Ovary (tissue), 9 donors: ENCODE results near the gene COL13A1. TPM values are rescaled to one million over a fixed set of nuclear protein-coding genes. Genes with fewer than 3 reads are reported as not detected.

Source experiments
- DNase-seq, 5 donors: peaks; one replicate each; pipeline ENCODE4 v3.0.0-alpha.2; 2019 to 2020
- H3K27ac ChIP-seq, 2 donors: fragments of 200-600 bp; one replicate each; pipeline versions ENCODE4 v1.5.1 to v1.8.0; 2019 to 2022
- H3K27me3 ChIP-seq: fragments of 200-600 bp; one replicate; pipeline ENCODE4 v1.8.0; 2022
- H3K36me3 ChIP-seq: fragments of 200-600 bp; sonication (generic); one replicate; pipeline ENCODE4 v1.5.1; 2019
- H3K4me1 ChIP-seq: one replicate; pipeline ENCODE4 v1.8.1; 2013; ENCODE audit warnings: mild to moderate bottlenecking, moderate library complexity; ENCODE audit not compliant: insufficient read depth
- H3K4me3 ChIP-seq: fragments of 200-600 bp; sonication (generic); one replicate; pipeline ENCODE4 v1.5.1; 2017
- H3K9me3 ChIP-seq, 2 donors: fragments of 200-600 bp in 1 of 2; sonication (generic) in 1 of 2; one replicate each; pipeline versions ENCODE4 v1.5.1 to v1.8.1; 2013 to 2019; ENCODE audit warnings: mild to moderate bottlenecking in 1 of 2, moderate library complexity in 1 of 2
- EP300 ChIP-seq: sonication (generic); formaldehyde crosslinking; IDR thresholded peaks from one replicate; pipeline ENCODE4 v1.6.1; 2017; ENCODE audit warnings: antibody characterized with exemption
- POLR2A ChIP-seq: fragments of 450-650 bp; IDR thresholded peaks from one replicate; pipeline ENCODE4 v1.6.1; 2017; ENCODE audit warnings: antibody characterized with exemption, mild to moderate bottlenecking, moderate library complexity
- WGBS, 3 donors: extraction: QIAGEN DNeasy Blood & Tissue Kit in 1 of 3; methylation state at CpG; one replicate each; pipeline versions ENCODE4 v1.1.5 to v1.1.7; 2013 to 2017; 5-methylcytosine and 5-hydroxymethylcytosine counted together
- intact Hi-C, 4 donors: fragments of 100-400 bp; cut with DNase I; formaldehyde crosslinking; loops; one replicate each; pipeline versions ENCODE4 v1.11.0 to v1.15.1; 2022 to 2023
- polyA plus RNA-seq, 2 donors: library from polyadenylated mRNA; stranded (reverse); fragments of 200-250 nt in 1 of 2; fragments of 350-450 nt in 1 of 2; fragmentation: Illumina TruSeq in 1 of 2; extraction: RNeasy Lipid Tissue Mini Kit (QIAGEN cat#74804) in 1 of 2; gene quantifications; one replicate each; pipeline ENCODE4 v1.2.3, GENCODE V29; 2013 to 2014
- total RNA-seq, 7 donors: library from RNA; depleted of rRNA in 2 of 7; stranded (reverse); fragments of >200 nt in 2 of 7; fragmentation: NEBNext Ultra II Directional in 3 of 7; extraction: Animal tissue kit (Norgen Biotek cat#: 25700) in 3 of 7; gene quantifications; one replicate each; pipeline versions ENCODE4 v1.1.0 to v1.2.4, GENCODE V29; 2016 to 2023
- TF ChIP-seq, protein P1 (sequence below), 3 donors: fragments of 450-650 bp in 2 of 3; fragments of 200-600 bp in 1 of 3; IDR thresholded peaks; one replicate each; pipeline versions ENCODE4 v1.5.1 to v1.8.0; 2016 to 2022; ENCODE audit warnings: antibody characterized with exemption in 3 of 3, mild to moderate bottlenecking in 1 of 3
- donor health status: DM: no; HTN: no; CAD: no; lungs with moderate emphysema.
- donor health status: DM: no; HTN: no; CAD: no.
- donor health status: Bipolar disorder and iron deficiency.
- donor health status: DM: yes; HTN: yes; CAD: no.
- donor health status: DM: no; HTN: no; CAD: no.
- donor health status: DM: yes; HTN: yes; CAD: no.

The COL13A1 gene
- total and polyA plus RNA-seq, 9 donors, result 0.48 to 3.1 (median 1.1) TPM

DNA sequence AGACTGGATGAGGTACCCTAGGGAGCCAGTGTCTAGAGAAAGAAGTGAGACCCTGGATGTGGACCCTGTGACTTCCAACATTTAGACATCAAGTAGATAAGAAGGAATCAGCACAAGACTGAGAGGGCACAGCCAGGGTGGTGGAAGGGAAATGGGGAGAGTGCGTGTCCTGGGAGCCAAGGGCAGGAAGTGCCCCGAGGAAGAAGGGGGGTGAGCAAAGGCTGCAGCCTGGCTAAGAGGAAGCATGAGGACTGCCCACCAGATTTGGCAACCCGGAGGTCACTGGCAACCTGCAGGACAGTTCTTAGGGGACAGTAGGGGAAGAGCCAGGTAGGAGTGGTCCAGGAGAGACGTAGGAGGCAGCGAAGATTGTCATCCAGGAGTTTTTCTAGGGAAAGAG is 14.8 kb downstream of the COL13A1 start:
- no peaks in the 10 kb centered on the region for H3K27me3 ChIP-seq
- intact Hi-C loops, result no loop called here
- TF ChIP-seq POLR2A, result no peak
- TF ChIP-seq EP300, result no peak
- TF ChIP-seq, protein P1, sequence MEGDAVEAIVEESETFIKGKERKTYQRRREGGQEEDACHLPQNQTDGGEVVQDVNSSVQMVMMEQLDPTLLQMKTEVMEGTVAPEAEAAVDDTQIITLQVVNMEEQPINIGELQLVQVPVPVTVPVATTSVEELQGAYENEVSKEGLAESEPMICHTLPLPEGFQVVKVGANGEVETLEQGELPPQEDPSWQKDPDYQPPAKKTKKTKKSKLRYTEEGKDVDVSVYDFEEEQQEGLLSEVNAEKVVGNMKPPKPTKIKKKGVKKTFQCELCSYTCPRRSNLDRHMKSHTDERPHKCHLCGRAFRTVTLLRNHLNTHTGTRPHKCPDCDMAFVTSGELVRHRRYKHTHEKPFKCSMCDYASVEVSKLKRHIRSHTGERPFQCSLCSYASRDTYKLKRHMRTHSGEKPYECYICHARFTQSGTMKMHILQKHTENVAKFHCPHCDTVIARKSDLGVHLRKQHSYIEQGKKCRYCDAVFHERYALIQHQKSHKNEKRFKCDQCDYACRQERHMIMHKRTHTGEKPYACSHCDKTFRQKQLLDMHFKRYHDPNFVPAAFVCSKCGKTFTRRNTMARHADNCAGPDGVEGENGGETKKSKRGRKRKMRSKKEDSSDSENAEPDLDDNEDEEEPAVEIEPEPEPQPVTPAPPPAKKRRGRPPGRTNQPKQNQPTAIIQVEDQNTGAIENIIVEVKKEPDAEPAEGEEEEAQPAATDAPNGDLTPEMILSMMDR (IDR thresholded peaks at IDR 0.05), result no peak

DNA sequence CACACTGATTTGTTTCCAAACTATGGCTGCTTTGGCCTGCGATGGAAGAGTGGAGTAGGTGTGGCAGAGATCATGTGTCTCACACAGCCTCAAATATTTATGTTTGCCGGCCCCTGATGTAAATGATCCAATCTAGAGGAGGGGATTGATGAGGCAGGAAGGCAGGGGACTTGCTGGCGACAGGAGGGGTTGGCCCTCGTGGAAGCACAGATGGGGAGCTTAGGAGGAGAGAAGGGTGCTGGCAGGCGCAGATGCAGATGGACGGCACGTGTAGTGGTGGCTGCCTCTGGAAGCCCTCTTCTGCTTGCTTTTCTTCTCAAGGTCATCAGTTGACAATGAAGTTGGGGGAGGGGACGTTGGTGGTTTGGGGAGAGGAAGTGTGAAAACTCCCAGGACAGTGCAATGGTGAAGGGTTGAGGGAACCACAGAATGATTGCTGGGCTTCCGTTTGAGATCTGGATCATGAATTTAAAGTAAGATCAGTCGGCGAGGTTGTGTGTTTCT is 15.4 kb downstream of the COL13A1 start:
- Histone ChIP-seq H3K4me1 (no peaks in the 10 kb centered on the region), H3K9me3 (no peaks in the 10 kb centered on the region), H3K27me3 (no peaks in the 10 kb centered on the region), H3K27ac (no peak overlapping the region), H3K4me3 (no peak overlapping the region), H3K36me3 (no peaks in the 10 kb centered on the region)
- WGBS, 3 donors, result 34 to 49% (median 36%) methylated on average over 11 of the region's 11 CpGs
- DNase-seq, result no peak
- TF ChIP-seq POLR2A, result no peak
- TF ChIP-seq, protein P1 (IDR thresholded peaks at IDR 0.05), result no peak
- no peak for TF ChIP-seq EP300
- intact Hi-C loops, result no loop called here

More for the DNA sequence above, 14.8 kb downstream of the COL13A1 start:
- Histone ChIP-seq H3K9me3 (no peaks in the 10 kb centered on the region), H3K4me3 (no peak overlapping the region), H3K4me1 (no peaks in the 10 kb centered on the region), H3K27ac (no peak overlapping the region), H3K36me3 (no peaks in the 10 kb centered on the region)
- 50 to 68% (median 68%) methylated on average over 5 of the region's 5 CpGs for WGBS, 3 donors
- DNase-seq, result no peak

DNA sequence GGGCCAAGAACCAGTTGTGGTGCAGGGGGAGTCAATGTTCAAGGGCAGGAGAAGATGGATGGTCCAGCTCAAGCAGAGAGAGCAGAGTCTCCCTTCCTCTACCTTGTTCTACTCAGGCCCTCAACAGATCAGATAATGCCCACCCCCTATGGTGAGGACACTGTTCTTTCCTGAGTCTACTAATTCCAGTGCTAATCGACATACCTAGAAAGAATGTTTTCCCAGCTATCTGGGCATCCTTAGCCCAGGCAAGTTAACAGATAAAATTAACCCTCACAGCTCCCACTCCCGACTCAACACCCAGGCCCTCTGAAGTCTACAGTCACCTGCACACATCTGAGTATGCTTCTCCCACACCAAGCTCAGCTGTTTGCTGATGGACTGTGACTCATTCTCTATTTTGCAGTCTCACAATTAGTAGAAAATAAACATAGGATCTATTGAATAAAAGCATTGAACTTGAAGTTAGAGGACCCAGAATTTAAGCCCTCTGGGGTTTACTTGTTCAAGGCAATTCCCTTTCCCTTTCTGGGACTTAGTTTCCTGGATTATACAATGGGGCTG is 17.1 kb downstream of the COL13A1 start:
- Histone ChIP-seq H3K27ac (no peak overlapping the region), H3K27me3 (no peaks in the 10 kb centered on the region), H3K4me3 (no peak overlapping the region), H3K4me1 (no peaks in the 10 kb centered on the region), H3K9me3 (no peaks in the 10 kb centered on the region), H3K36me3 (no peaks in the 10 kb centered on the region)
- intact Hi-C loops, result no loop called here
- 88 to 95% (median 94%) methylated on average over 2 of the region's 2 CpGs for WGBS, 3 donors
- TF ChIP-seq POLR2A (no peak), EP300 (no peak)
- TF ChIP-seq, protein P1 (IDR thresholded peaks at IDR 0.05), result no peak
- no peak for DNase-seq

DNA sequence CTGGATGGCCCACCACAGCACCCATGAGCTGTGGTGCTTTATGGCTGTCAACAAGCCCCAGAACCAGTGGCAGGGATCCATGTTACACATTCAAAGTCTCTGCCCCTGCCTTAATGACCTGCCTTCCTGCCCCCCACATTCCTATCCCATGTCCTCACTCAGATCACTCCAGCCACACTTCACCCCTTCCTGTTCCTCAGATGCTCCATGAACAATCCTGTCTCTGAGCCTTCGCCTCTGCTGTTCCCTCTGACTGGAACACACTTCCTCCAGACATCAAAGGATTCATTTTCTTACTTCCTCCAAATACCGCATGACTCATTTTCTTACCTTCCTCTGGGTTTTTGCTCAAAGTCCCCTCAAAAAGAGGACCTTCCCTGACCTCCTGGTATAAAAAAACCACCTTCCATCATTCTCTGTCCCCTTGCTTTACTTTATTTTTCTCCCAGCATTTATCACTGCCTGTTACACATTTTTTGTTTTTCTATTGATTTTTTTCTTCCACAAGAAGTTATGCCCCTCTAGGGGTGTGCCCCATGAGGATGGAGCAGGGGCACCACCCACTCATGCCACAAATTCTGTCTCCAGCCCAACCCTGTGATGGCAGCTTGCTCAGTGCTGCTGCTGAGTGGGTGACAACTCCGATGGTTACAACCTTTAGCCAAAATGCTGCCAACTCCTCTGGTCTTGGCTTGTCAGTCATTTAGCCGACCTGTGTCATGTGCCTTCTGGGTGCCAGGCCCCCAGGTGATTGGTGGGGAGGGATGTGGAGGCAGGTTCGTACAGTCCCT is 18.2 kb downstream of the COL13A1 start:
- H3K4me3 ChIP-seq, result no peak overlapping the region
- H3K27me3 ChIP-seq, result no peaks in the 10 kb centered on the region
- 90 to 94% (median 93%) methylated on average over 5 of the region's 5 CpGs for WGBS, 3 donors
- no peaks in the 10 kb centered on the region for H3K4me1 ChIP-seq
- intact Hi-C loops, result no loop called here
- DNase-seq, result no peak
- H3K36me3 ChIP-seq, result no peaks in the 10 kb centered on the region
- H3K9me3 ChIP-seq, result no peaks in the 10 kb centered on the region
- TF ChIP-seq, protein P1 (IDR thresholded peaks at IDR 0.05), result no peak
- TF ChIP-seq POLR2A (no peak), EP300 (no peak)
- H3K27ac ChIP-seq, result no peak overlapping the region
